ENCODE measurements around the gene DCC. TPM values are rescaled to one million over a fixed set of nuclear protein-coding genes. Genes with fewer than 3 reads are reported as not detected.

Gene DCC
- total and polyA plus RNA-seq, 10 donors, result 0.03 to 9.2 (median 0.91) TPM; not detected in 1

DNA sequence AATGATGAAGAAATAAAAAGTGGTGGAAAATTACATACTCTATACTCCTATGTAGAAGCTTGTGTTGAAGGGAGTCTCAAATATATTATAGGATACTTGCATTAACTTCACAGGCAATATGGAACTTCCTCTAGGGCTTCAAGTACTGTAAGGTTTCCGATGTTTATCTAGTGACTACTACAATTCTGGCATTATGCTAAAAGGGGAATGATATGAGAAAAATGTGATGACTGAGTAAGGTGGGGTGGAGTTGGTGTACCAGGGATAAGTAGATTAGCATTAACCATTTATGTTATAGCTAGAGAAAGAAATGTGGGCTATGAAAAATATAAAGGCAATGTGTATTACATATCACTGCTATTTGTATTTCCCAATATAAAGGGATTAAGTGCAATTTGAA is 229.5 kb downstream of the DCC start:
- H3K27me3 ChIP-seq (replicated peaks in 1 of 7), result no peaks in the 10 kb centered on the region
- TF ChIP-seq POLR2AphosphoS5 (IDR thresholded peaks at IDR 0.05) (no peak), POLR2A (IDR thresholded peaks at IDR 0.05) (no peak)
- TF ChIP-seq, protein P1, sequence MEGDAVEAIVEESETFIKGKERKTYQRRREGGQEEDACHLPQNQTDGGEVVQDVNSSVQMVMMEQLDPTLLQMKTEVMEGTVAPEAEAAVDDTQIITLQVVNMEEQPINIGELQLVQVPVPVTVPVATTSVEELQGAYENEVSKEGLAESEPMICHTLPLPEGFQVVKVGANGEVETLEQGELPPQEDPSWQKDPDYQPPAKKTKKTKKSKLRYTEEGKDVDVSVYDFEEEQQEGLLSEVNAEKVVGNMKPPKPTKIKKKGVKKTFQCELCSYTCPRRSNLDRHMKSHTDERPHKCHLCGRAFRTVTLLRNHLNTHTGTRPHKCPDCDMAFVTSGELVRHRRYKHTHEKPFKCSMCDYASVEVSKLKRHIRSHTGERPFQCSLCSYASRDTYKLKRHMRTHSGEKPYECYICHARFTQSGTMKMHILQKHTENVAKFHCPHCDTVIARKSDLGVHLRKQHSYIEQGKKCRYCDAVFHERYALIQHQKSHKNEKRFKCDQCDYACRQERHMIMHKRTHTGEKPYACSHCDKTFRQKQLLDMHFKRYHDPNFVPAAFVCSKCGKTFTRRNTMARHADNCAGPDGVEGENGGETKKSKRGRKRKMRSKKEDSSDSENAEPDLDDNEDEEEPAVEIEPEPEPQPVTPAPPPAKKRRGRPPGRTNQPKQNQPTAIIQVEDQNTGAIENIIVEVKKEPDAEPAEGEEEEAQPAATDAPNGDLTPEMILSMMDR (IDR thresholded peaks at IDR 0.05 in 8 of 11, conservative IDR thresholded peaks at IDR 0.05 in 3 of 11), result no peak
- no peak for DNase-seq
- intact Hi-C loops (cut with DNase I; ENCODE audit: low total_unique reads), result no loop called here
- 80 to 93% (median 88%) methylated on average over 1 of the region's 1 CpG for WGBS, 5 donors
- H3K9me3 ChIP-seq, result no peaks in the 10 kb centered on the region
- no peak overlapping the region for H3K27ac ChIP-seq
- H3K36me3 ChIP-seq, result no peaks in the 10 kb centered on the region
- H3K4me1 ChIP-seq, result no peaks in the 10 kb centered on the region
- H3K4me3 ChIP-seq, result no peak overlapping the region

DNA sequence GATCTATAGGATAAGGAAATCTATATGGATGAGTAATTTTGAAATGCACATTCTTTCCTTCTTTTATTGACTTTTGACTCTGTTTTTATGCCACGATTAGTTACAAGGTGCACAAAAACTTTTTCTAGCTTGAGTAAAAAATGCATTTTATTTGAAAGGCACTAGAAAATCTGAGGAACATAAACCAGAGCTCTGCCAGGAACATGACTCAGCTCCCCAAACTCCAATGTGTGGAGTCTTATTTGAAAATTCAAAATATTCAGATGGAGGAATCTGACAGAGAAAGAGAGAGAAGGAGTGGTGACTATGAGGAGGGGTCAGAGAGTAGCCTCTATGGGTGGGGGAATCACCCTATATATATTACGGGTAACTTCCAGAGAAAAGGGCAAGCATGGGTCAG is 231.0 kb downstream of the DCC start:
- Histone ChIP-seq H3K4me3 (no peak overlapping the region), H3K27ac (no peak overlapping the region), H3K4me1 (no peaks in the 10 kb centered on the region), H3K36me3 (no peaks in the 10 kb centered on the region), H3K9me3 (no peaks in the 10 kb centered on the region), H3K27me3 (replicated peaks in 1 of 7) (no peaks in the 10 kb centered on the region)
- no peak for DNase-seq
- intact Hi-C loops (cut with DNase I; ENCODE audit: low total_unique reads), result no loop called here
- no peak for TF ChIP-seq POLR2A (IDR thresholded peaks at IDR 0.05)
- TF ChIP-seq, protein P1 (IDR thresholded peaks at IDR 0.05 in 8 of 11, conservative IDR thresholded peaks at IDR 0.05 in 3 of 11), result no peak
- no peak for TF ChIP-seq POLR2AphosphoS5 (IDR thresholded peaks at IDR 0.05)
- WGBS, 5 donors, result 69 to 77% (median 74%) methylated on average over 2 of the region's 2 CpGs

DNA sequence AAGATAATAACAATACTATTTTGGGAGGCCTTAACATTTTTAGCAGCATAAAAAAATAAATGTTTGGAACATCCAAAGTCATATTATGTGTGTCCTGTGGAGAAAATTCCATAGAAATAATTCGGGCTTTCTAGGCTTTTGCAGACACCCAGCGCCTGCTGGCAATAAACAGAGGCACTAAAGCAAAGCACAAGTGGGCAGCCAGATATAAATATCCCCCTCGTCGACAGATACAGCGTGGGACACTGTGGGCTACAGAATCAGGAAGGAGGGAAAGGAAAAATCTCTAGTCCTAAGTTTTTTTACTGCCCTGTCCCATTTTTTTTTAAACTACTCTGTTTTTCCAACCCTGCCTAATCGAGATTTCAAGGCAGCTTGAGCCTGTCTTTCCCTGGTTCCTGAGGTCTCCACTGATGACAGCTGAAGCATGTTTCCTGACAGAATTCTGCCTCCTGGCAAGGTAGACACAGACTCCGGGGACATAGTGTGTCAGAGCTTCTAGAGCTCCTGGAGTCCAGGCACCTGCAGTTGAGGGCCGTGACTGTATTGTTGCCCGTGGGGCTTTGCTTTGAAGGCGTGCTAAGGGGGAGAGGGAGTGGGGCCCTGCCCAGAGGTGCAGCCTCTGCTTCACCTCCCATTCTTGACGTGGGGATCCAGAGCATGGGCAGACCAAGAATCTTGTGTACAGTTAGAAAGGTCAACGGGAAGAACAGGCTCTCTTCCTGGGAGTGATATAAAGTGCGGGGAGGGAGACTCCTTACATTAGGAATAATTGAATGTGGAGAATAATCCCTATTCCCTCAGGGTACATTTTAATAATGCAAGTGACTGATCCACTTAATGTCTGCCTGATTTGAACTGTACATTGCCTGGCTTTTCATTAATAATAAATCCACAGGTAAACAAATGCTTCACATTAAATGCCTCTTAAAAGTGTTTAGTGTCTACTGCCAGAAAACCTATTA is 232.3 kb downstream of the DCC start:
- Histone ChIP-seq H3K27ac (no peak overlapping the region), H3K4me1 (no peaks in the 10 kb centered on the region), H3K9me3 (peaks cover 0 to 4% (median 0%) of the 10 kb centered on the region in 8 donors), H3K4me3 (no peak overlapping the region), H3K36me3 (no peaks in the 10 kb centered on the region), H3K27me3 (replicated peaks in 1 of 7) (no peaks in the 10 kb centered on the region)
- TF ChIP-seq, protein P1 (IDR thresholded peaks at IDR 0.05 in 8 of 11, conservative IDR thresholded peaks at IDR 0.05 in 3 of 11), result no peak
- no peak for TF ChIP-seq POLR2AphosphoS5 (IDR thresholded peaks at IDR 0.05)
- TF ChIP-seq POLR2A (IDR thresholded peaks at IDR 0.05), result no peak
- DNase-seq, result no peak
- intact Hi-C loops (cut with DNase I; ENCODE audit: low total_unique reads), result no loop called here
- WGBS, 5 donors, result 52 to 74% (median 66%) methylated on average over 13 of the region's 13 CpGs

DNA sequence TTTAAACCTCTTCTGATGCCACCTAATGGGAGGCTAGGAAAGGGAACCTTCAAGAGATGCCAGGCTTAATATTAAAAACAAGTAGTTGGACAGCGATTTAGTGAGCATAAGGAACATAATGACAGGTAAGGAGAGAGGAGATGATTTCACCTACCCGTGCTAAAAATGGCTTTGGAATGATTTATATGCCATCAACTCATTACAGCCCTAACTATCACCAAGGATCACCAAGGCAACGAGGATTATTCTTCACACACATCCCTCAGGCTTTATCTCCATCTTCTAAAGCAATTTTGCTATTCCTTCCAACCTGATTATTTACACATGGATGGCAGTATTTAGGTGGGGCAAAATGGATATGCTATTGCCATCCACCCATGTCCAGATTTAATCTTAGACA is 237.8 kb downstream of the DCC start:
- 53 to 74% (median 61%) methylated on average over 3 of the region's 3 CpGs for WGBS, 5 donors
- no peak overlapping the region for H3K27ac ChIP-seq
- TF ChIP-seq, protein P1 (IDR thresholded peaks at IDR 0.05 in 8 of 11, conservative IDR thresholded peaks at IDR 0.05 in 3 of 11), result no peak
- TF ChIP-seq POLR2A (IDR thresholded peaks at IDR 0.05) (no peak), POLR2AphosphoS5 (IDR thresholded peaks at IDR 0.05) (no peak)
- no peak overlapping the region for H3K4me3 ChIP-seq
- peaks cover 0 to 4% (median 0%) of the 10 kb centered on the region in 8 donors for H3K9me3 ChIP-seq
- intact Hi-C loops (cut with DNase I; ENCODE audit: low total_unique reads), result no loop called here
- H3K36me3 ChIP-seq, result no peaks in the 10 kb centered on the region
- no peaks in the 10 kb centered on the region for H3K27me3 ChIP-seq (replicated peaks in 1 of 7)
- no peaks in the 10 kb centered on the region for H3K4me1 ChIP-seq
- no peak for DNase-seq

All from spleen (tissue), 11 donors.